AG09309 (cell line): Measurements from ENCODE around the gene FYN.

Source experiments
- DNase-seq: peaks from one replicate; pipeline ENCODE4 v3.0.0-alpha.2; 2010; ENCODE audit warnings: low read depth
- H3K4me3 ChIP-seq: 2 replicates; pipeline ENCODE4 v1.5.1; 2011; ENCODE audit warnings: mild to moderate bottlenecking, low read depth, low read length, moderate library complexity; ENCODE audit not compliant: control insufficient read depth
- TF ChIP-seq, protein P1 (sequence below): IDR thresholded peaks from 2 replicates; pipeline ENCODE4 v1.5.1; 2011; ENCODE audit warnings: mild to moderate bottlenecking, low read depth, low read length, inconsistent platforms; ENCODE audit not compliant: insufficient read depth, control insufficient read depth; ENCODE audit errors: missing control alignments

Gene FYN

DNA sequence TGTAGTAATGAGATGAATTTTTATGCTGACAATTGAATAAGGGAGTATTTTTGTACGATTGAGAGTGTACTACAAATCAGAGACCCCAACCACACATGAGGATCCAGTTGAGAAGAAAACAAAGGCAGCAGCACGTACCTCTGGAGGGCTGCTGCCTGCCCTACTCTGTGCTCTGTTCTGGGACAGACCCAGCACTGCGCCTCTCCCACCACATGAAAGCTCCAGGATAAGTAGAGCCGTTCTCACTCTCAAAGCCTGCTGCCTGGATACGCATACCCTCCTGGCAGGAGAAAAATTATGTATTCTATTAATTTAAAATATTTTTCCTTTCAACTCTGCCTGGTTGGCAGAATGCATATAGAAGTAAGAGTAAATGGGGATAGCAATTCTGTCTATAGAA lies 256.1 kb downstream of the FYN start:
- no peak overlapping the region for H3K4me3 ChIP-seq
- TF ChIP-seq, protein P1, sequence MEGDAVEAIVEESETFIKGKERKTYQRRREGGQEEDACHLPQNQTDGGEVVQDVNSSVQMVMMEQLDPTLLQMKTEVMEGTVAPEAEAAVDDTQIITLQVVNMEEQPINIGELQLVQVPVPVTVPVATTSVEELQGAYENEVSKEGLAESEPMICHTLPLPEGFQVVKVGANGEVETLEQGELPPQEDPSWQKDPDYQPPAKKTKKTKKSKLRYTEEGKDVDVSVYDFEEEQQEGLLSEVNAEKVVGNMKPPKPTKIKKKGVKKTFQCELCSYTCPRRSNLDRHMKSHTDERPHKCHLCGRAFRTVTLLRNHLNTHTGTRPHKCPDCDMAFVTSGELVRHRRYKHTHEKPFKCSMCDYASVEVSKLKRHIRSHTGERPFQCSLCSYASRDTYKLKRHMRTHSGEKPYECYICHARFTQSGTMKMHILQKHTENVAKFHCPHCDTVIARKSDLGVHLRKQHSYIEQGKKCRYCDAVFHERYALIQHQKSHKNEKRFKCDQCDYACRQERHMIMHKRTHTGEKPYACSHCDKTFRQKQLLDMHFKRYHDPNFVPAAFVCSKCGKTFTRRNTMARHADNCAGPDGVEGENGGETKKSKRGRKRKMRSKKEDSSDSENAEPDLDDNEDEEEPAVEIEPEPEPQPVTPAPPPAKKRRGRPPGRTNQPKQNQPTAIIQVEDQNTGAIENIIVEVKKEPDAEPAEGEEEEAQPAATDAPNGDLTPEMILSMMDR: no peak
- DNase-seq: no peak

- no peak for DNase-seq
- TF ChIP-seq, protein P1: no peak
- H3K4me3 ChIP-seq: no peak overlapping the region
Measured at GRCh38 chr6:111615916-111616612, 257.2 kb downstream of the FYN start.

- no peak overlapping the region for H3K4me3 ChIP-seq
- DNase-seq: no peak
Measured at GRCh38 chr6:111614833-111615582, 258.2 kb downstream of the FYN start.

GRCh38 chr6:111612379-111612778 lies 260.9 kb downstream of the FYN start:
- TF ChIP-seq, protein P1: no peak
- DNase-seq: no peak
- H3K4me3 ChIP-seq: no peak overlapping the region

More at GRCh38 chr6:111614833-111615582, 258.2 kb downstream of the FYN start:
- TF ChIP-seq, protein P1: no peak

DNA sequence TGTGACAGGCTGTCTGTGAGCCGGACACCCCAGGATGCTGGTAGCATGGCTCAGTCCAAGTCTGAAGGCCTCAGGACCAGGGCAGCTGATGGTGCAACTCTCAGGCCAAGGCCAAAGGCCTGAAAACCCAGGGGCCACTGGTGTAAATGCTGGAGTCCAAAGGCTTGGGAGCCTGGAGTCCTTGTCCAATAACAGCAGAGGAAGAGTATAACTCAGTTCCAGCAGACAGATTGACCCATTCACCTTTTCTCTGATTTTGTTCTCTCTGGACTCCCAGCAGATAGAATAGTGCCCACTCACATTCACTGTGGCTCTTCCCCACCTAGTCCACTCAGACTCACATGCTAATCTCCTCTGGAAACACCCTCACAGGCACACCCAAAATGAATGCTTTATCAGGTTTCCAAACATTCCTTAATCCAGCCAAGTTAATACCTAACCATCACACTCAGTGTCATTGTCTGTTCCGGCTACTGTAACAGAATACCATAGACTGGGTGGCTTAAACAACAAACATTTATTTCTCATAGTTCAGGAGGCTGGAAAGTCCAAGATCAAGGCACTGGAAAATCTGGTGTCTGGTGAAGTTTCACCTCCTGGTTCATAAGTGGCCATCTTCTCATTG lies 262.6 kb downstream of the FYN start:
- TF ChIP-seq, protein P1: no peak
- H3K4me3 ChIP-seq: no peak overlapping the region
- DNase-seq: no peak
